GM08714 (cell line): ENCODE data around the gene TSPO.

Experiments
- H3K4me3 ChIP-seq: fragments of 200-500 bp; sonication (Bioruptor generic); 2 replicates; pipeline ENCODE4 v1.5.1; 2014; ENCODE audit warnings: mild to moderate bottlenecking, low read length, inconsistent platforms
- ZNF274 ChIP-seq: IDR thresholded peaks from 2 replicates; pipeline ENCODE4 v1.6.1; 2012; ENCODE audit warnings: mild to moderate bottlenecking, low read depth, low read length

TSPO gene

DNA sequence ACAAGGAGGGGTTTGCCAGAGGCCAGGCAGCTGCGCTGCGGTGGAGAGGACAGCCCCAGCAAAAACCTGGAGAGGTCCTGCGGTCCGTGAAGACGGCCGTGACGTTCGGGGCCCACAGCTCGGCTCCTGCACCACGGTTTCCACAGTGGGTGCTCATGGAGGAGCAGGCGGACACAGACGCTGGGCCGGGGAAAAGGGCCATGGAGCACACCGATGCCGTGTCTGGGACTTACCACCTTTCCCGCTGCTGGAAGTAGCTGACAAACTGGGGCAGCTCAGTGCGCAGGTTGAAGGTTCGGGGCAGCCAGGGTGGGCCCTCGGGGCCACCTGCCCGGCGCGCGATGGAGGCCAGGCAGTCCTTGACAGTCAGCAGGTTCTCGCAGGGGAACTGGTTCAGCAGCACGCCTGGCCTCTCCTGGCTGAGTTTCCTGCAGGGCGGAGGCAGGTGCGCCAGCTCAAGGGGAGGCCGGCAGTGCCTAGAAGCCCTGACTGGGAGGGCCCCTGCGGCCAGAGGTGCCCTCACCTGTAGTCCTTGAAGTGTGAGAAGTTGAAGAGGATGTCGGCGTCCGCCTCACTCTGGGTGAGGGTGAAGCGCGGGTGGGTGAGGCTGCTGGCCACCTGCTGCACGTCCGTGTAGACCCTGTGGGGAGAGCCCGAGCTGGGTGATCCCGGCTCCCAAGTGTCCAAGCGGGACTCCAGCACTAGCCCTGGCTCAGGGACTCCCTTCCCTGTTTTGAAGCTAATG, 22.8 kb downstream of the TSPO start:
- TF ChIP-seq ZNF274, result no peak
- no peak overlapping the region for H3K4me3 ChIP-seq

- no peak for TF ChIP-seq ZNF274
Measured at GRCh38 chr22:43174941-43175531, 23.7 kb downstream of the TSPO start.

DNA sequence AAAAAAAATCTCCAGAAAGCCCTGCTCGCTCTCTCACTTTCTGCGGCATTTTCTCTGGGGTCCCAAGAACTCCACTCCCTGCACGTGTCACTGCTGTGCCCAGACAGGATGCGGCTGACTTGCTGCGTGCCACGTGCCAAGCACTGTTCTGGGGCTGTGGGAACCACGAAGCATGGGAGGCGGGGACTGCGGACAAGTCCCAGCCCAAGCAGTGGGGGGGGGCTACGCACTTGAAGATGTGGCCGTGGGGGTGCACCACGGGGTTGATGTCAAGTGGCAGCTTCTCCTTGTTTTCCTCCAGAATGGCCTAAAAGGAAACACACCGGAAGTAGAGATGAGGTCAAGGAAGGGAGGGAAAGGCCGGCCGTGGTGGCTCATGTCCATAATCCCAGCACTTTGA, 24.7 kb downstream of the TSPO start:
- H3K4me3 ChIP-seq, result no peak overlapping the region
- no peak for TF ChIP-seq ZNF274

More at GRCh38 chr22:43174941-43175531, 23.7 kb downstream of the TSPO start:
- H3K4me3 ChIP-seq, result no peak overlapping the region

- no peak for TF ChIP-seq ZNF274
- H3K4me3 ChIP-seq, result no peak overlapping the region
Measured at GRCh38 chr22:43177479-43177878, 26.1 kb downstream of the TSPO start.

- H3K4me3 ChIP-seq, result no peak overlapping the region
- TF ChIP-seq ZNF274, result no peak
Measured at GRCh38 chr22:43179146-43179910, 28.0 kb downstream of the TSPO start.

GRCh38 chr22:43179911-43180195, 28.5 kb downstream of the TSPO start:
- TF ChIP-seq ZNF274, result no peak
- H3K4me3 ChIP-seq, result no peak overlapping the region

DNA sequence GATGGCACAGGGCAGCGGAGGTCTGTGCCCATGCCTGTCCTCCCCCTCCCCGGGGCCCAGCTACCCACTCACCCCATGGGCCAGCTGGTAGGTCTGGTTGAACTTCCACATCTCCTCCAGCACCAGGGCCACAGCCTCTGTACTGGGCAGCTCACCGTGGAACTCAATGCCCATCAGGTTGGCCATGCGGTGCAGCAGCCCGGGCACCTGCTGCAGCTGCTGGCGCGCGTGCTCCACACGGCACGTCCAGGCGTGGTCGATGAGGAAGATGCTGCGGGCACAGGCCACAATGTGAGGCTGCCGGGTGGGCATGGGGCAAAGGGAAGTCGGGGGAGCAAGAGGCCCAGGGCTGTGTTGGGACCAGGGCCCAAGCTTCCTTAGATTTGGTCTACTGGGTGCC, 29.3 kb downstream of the TSPO start:
- no peak for TF ChIP-seq ZNF274
- H3K4me3 ChIP-seq, result no peak overlapping the region

DNA sequence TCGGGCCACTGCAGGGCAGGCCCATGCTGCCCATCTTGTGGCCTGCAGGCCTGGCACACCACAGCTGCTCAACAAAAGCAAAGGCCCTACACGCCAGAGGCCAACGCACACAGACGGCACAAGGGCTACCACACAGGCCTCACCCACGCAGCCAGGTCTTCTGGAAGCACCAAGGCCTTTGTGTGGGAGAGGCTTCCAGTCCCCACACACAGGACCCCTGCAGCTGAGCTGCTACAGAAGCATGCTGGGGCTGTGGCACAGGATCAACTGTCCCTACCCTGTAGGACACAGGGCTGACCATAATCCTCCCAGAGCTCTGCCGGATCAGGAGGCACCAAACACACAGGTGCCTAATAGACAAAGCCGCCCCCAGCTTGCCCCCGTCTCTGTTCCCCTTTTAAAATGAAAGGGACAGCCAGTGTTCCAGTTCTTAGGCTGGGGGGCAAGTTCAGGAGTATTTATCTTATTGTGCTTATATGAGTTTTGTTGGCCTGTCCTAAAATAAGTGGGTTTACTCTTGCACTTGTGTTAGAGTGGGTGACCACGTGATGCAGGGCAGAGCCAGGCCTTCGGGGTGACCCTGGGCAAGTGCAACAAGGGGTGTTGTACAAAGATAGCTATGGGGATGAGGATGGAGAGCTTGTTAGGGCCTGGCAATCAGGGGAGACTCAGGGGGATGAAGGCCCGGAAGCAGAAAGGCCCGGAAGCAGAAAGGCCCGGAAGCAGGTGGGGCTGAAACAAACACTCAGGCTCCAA, 30.1 kb downstream of the TSPO start:
- no peak overlapping the region for H3K4me3 ChIP-seq
- no peak for TF ChIP-seq ZNF274

DNA sequence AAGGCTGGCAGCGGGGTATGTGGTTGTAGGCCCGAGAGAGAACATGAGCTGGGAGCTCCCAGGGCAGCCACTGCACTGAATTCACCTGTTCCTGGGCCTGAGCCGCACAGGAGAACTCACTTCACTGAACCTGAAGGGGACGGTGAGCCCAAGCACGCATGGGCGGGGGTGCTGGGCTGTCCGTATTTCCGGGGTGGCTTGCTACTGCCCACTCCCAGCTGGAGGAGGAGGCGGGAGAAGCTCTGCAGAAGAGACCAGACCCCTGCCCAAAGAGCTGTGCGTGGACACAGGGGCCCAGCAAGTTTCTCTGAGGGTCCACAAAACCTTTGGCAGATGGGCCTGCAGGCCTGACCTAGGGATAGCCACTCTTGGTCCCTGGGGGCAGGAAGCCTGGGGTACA, 30.8 kb downstream of the TSPO start:
- no peak for TF ChIP-seq ZNF274
- H3K4me3 ChIP-seq, result no peak overlapping the region

DNA sequence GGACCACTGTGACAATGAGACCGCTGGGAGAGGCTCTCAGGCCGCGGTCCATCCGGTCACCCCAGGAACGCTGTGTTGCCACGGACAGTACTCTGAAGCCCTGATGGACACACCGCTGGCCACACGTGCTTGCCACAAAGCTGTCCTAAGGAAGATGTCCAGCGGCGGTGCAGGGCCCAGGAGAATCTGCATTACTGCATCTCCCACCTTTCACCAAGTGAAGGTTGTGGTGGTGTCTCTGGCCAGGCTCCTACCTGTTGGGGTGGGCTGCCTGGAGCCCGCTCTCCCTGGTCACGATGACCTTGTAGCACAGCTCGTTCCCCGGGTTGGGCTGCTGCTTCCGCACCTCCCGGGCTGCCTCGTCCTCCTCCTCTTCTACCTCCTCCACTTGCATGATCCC, 31.4 kb downstream of the TSPO start:
- no peak overlapping the region for H3K4me3 ChIP-seq
- no peak for TF ChIP-seq ZNF274

DNA sequence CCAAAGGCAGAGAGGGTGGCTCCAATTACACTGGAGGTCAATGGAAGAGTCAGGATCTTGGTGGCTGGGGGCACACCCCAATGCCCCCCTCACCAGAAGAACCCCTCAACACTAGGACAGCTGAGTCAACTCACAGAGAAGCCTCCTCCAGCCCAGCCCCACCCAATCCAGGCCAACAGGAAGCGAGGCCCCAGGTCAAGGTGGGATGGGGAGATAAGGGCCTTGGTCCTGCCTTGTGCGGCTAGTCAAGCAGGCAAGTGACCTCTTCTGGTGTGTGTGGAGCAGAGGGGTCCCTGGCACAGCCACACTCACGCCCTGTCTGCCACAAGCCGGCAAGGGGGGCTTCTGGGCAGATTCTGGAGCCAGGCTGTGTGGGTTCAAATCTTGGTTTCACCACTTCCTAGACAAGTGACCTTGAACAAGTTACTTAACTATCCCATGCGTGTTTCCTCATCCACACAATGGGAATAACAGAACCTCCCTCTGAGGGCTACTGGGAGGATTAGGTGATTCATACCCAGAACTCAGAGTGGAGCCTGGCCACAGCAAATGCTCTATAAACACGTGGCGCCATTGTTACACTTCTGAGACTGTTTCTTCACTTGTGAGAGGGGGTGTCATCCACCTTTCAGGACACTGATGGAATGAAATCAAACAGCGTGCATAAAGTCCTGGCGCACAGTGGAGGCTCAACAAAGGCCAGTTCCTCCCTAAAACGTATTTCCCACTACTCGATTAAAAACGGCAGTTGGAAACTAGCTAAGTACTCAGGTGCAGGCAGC, 32.3 kb downstream of the TSPO start:
- no peak overlapping the region for H3K4me3 ChIP-seq
- no peak for TF ChIP-seq ZNF274

- H3K4me3 ChIP-seq, result peak overlapping the region; percentile 81
- TF ChIP-seq ZNF274, result no peak
Measured at GRCh38 chr22:43185860-43186261, 34.5 kb downstream of the TSPO start.

GRCh38 chr22:43186272-43187170, 35.2 kb downstream of the TSPO start, which contains the start of gene TTLL12:
Gene TTLL12 (minus strand): TSS chr22:43187134. CDS start chr22:43187069, 65 bp downstream.
- peak within 1 kb of the TSS; percentile 81 for H3K4me3 ChIP-seq
- TF ChIP-seq ZNF274, result no peak
